ENCODE measurements around the gene PACRG.

GRCh38 chr6:162722226-162722625, 5.5 kb upstream of the PACRG start:
- TF ChIP-seq POLR2A (IDR thresholded peaks at IDR 0.05; ENCODE audit: extremely low read depth, insufficient read length), result no peak
- no peak for TF ChIP-seq CTCF (IDR thresholded peaks at IDR 0.05; ENCODE audit: low read depth, low read length)

Measured in NB4 (cell line).